Stimulated activated CD4-positive, alpha-beta T cell treated with anti-CD3 and anti-CD28 coated beads, Interleukin-15, amount 100 ng/mL, for 48 hours (primary cell): ENCODE results near the gene CTNNA2.

Experiments
- DNase-seq, 2 donors: peaks; one replicate each; pipeline ENCODE4 v3.0.0-alpha.2; 2020; ENCODE audit warnings: low read depth in 2 of 2

The CTNNA2 gene

GRCh38 chr2:80393991-80394390 lies 881.1 kb downstream of the CTNNA2 start:
- no peak for DNase-seq

- no peak for DNase-seq
Observed at GRCh38 chr2:80395251-80395650, 882.4 kb downstream of the CTNNA2 start.

GRCh38 chr2:80396276-80396675 lies 883.4 kb downstream of the CTNNA2 start:
- DNase-seq, result no peak

- no peak for DNase-seq
Observed at GRCh38 chr2:80403081-80403480, 890.2 kb downstream of the CTNNA2 start.

- DNase-seq, result no peak
Observed at GRCh38 chr2:80407377-80407776, 894.5 kb downstream of the CTNNA2 start.

- no peak for DNase-seq
Observed at GRCh38 chr2:80410346-80410745, 897.5 kb downstream of the CTNNA2 start.

GRCh38 chr2:80413136-80413535 lies 900.3 kb downstream of the CTNNA2 start:
- DNase-seq, result no peak

- no peak for DNase-seq
Observed at GRCh38 chr2:80417737-80418136, 904.9 kb downstream of the CTNNA2 start.

- no peak for DNase-seq
Observed at GRCh38 chr2:80420530-80421208, 907.8 kb downstream of the CTNNA2 start.

- no peak for DNase-seq
Observed at GRCh38 chr2:80429251-80429650, 916.4 kb downstream of the CTNNA2 start.

GRCh38 chr2:80437959-80438358 lies 925.1 kb downstream of the CTNNA2 start:
- no peak for DNase-seq

GRCh38 chr2:80438686-80439085 lies 925.8 kb downstream of the CTNNA2 start:
- DNase-seq, result no peak

GRCh38 chr2:80454628-80455027 lies 941.8 kb downstream of the CTNNA2 start:
- no peak for DNase-seq

- no peak for DNase-seq
Observed at GRCh38 chr2:80459028-80459427, 946.2 kb downstream of the CTNNA2 start.

GRCh38 chr2:80461505-80462197 lies 948.8 kb downstream of the CTNNA2 start:
- no peak for DNase-seq

- no peak for DNase-seq
Observed at GRCh38 chr2:80462654-80463053, 949.8 kb downstream of the CTNNA2 start.

- DNase-seq, result no peak
Observed at GRCh38 chr2:80464275-80464674, 951.4 kb downstream of the CTNNA2 start.

GRCh38 chr2:80467262-80467811 lies 954.5 kb downstream of the CTNNA2 start:
- no peak for DNase-seq

GRCh38 chr2:80469428-80469827 lies 956.6 kb downstream of the CTNNA2 start:
- no peak for DNase-seq

- DNase-seq, result no peak
Observed at GRCh38 chr2:80473069-80473468, 960.2 kb downstream of the CTNNA2 start.

GRCh38 chr2:80473796-80474195 lies 960.9 kb downstream of the CTNNA2 start:
- no peak for DNase-seq

GRCh38 chr2:80475970-80476369 lies 963.1 kb downstream of the CTNNA2 start:
- DNase-seq, result no peak

- no peak for DNase-seq
Observed at GRCh38 chr2:80476535-80477117, 963.8 kb downstream of the CTNNA2 start.
